NCI-H446 treated with DMSO at 0.1 percent for 48 hours (cell line): Measurements from ENCODE around the gene NCKAP5.
"Not testable (repeated sequence)": the region's sequence is repeated elsewhere in the genome, so short reads cannot be mapped to it uniquely, and the experiment has no call there.

ENCODE experiments used
- DNase-seq: peaks from one replicate; lab custom pipeline; 2025; lab: John Stamatoyannopoulos, UW

NCKAP5 gene

DNA sequence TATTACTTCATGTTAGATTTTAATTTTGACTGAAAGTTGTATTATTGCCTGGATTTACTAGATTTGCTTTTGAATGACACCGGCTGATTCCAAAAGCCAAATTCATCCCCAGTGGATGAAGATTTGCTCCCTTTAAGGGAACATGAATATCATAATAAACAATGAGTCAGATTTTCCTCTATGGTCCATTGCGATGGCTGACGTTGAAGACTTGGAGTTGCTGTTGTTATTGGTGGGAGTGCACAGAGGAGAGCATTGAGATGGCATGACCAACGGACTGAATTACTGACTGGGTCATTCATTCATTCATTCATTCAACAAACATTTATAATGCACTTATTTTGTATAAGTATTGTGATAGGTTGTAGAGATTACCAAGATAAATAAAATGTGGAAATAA lies 864.9 kb downstream of the NCKAP5 start:
- DNase-seq, result no peak

DNA sequence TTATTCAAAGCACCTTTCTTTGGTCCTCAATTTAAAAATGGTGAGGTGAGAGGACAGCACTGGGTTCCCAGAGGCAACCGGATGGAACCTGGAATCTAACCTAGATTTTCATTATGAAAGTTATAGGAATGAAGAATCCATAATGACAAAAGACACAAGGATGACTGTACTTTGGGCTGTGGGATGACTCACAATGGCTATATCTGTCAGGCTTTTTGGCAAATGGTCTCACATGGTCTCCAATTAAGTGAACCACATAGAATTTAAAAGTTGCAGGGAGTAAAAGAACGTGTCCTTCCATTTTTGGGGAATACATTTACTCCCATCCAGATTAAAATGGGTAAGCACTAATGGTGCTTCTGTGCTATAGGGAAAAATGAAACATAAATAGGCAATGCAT lies 866.5 kb downstream of the NCKAP5 start:
- DNase-seq, result no peak

GRCh38 chr2:132699802-132700201 lies 868.5 kb downstream of the NCKAP5 start:
- DNase-seq, result not testable (repeated sequence)

GRCh38 chr2:132698347-132698746 lies 869.9 kb downstream of the NCKAP5 start:
- not testable (repeated sequence) for DNase-seq

DNA sequence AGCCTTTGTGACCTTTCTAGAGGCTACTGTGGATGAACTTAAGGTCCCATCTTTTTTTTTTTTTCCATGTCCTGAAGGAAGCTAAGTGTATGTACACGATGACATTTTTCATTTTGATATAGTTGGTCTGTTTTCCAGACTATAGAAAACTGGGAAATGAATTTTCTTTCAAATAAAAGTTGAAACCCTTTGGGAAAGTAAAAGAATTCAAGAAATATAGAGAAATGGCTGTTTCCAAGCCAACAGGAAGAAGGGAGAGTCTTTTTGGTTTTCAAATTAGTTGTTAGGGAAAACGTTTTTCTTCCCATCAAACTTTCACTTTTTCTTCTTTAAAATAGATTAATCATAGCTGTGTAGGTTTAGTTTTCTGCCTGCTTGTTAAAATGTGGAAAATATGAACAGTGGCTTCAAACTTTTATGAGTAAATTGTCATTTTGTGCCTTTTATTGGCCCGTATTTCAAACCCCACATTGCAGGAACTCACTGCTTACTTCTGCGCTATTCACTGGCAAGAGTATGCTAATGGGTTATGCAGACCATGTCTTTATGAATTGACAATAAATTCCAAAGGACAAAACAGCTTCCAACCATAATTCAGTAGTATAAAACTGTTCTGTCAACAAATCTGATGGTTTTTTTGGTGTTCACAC lies 870.6 kb downstream of the NCKAP5 start:
- no peak for DNase-seq

DNA sequence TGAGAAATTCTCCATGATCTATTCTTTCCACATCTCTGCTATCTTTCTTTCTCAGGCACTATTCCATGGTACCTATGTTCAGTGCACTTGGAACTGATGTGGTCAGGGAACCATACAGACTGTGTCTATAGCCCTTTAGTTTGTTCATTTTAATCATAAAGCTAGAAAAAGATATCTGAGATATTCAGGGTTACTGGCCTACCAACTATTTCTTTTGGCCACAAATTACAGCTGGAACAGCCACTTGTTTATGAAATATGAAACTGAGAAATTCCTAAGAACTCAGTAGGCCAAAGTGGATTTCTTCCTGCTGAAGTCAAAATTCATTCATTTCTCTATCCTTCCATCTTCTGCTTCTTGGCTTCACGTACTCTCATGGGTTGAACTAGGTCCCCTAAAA lies 875.4 kb downstream of the NCKAP5 start:
- no peak for DNase-seq

- no peak for DNase-seq
Measured at GRCh38 chr2:132691556-132691955, 876.7 kb downstream of the NCKAP5 start.

DNA sequence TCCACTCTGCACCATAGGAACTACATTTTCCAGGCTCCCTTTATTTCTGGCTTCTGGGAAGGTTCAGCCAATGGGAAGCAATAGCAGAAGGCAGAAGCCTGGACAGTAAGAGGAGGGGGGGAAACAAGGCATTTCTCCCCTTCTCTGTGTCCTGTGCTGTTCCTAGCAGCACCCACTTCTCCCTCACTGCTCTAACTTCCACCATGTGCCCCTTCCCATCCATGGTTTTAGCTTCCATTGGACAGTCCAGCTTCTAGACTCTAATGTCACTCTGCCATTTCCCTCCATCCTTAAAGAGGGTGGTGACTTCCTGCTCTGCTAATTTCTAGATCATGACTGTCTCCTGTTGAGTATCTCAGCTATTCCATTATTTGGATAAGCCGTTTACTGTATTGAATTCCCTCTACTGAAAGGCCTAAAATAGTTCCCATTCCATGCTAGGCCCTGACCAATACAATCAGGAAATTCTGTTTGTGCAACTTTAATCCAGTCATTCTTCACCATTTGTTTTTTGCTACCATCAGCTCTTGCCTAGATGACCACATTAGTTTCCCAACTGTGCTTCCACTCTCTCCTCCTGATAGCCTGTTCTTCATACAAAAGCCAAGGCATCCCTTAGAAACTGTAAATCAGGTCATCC lies 877.5 kb downstream of the NCKAP5 start:
- DNase-seq, result no peak

- DNase-seq, result no peak
Measured at GRCh38 chr2:132681766-132682165, 886.5 kb downstream of the NCKAP5 start.

- DNase-seq, result no peak
Measured at GRCh38 chr2:132680544-132680943, 887.7 kb downstream of the NCKAP5 start.

DNA sequence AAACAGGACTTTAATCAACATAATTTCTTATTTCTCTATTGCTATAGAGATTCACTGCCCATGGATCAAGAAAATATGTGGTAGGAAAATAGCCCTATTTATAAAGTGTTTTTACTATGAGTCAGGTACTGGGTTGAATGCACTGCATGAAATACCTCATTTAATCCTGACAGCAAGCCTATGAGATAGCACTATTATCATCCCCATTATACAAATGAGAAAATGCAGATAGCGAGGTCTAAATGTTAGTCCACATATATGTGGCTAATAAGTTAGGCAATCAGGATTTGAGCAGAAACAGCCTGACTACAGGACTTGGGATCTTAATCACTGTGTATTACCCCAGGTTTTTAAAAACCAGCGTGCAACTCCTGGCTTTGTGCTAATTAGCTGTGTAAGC lies 889.8 kb downstream of the NCKAP5 start:
- DNase-seq, result no peak

- DNase-seq, result no peak
Measured at GRCh38 chr2:132677661-132678060, 890.6 kb downstream of the NCKAP5 start.

DNA sequence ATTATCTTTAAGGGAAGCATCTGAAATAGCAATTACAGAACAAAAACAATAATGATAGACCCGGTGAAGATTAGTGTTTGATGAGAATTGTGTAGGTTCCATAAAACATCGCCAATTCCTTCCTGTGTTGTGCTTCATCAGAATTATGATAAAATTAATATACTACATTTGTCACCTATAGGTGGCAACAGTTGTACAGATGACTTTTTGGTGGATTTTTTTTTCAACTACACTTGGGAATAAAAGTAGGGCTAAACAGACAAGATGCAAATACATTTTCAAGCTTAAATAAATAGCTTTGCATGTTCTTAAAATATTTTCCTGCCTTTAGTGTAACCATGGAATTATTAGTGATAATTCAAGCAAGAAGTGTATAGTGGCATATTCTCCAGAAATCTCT lies 891.3 kb downstream of the NCKAP5 start:
- no peak for DNase-seq

DNA sequence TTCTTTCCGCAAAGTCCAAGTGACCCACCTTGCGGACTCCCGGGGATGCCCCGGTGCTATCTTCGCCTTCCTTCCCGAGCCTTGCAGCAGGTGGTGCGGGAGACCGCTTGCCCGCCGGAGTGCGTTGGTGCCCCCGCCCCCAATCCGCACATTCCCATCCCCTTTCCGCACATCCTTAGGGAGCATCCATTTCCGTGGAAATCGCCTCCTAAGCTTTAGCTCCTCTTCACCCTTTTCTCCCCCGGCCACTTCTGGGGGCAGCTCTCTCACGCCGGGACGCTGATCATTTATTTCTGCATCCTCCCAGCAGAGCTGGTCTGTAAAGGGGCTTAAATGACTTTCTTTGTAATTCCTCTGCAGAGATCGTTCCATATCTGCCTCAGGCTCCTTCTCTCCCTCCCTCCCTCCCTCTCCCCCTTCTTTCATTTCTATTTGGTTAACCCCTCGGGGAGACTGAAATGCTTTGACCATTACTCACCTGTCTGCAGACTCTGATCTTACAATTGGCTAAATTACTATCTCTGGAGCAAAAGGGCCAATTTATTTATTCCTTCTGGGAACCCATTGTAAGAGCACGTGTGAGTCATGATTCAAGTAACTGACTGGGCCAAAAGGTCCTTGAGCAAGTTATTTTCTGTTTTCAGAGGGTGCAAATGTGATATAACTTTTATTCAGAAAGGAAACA lies 897.0 kb downstream of the NCKAP5 start:
- DNase-seq, result no peak

GRCh38 chr2:132670496-132671150 lies 897.6 kb downstream of the NCKAP5 start:
- DNase-seq, result no peak

- no peak for DNase-seq
Measured at GRCh38 chr2:132669908-132670495, 898.3 kb downstream of the NCKAP5 start, which contains the start of gene LYPD1. LYPD1 (minus strand) TSS chr2:132670205; CDS start chr2:132669932, 273 bp downstream.

DNA sequence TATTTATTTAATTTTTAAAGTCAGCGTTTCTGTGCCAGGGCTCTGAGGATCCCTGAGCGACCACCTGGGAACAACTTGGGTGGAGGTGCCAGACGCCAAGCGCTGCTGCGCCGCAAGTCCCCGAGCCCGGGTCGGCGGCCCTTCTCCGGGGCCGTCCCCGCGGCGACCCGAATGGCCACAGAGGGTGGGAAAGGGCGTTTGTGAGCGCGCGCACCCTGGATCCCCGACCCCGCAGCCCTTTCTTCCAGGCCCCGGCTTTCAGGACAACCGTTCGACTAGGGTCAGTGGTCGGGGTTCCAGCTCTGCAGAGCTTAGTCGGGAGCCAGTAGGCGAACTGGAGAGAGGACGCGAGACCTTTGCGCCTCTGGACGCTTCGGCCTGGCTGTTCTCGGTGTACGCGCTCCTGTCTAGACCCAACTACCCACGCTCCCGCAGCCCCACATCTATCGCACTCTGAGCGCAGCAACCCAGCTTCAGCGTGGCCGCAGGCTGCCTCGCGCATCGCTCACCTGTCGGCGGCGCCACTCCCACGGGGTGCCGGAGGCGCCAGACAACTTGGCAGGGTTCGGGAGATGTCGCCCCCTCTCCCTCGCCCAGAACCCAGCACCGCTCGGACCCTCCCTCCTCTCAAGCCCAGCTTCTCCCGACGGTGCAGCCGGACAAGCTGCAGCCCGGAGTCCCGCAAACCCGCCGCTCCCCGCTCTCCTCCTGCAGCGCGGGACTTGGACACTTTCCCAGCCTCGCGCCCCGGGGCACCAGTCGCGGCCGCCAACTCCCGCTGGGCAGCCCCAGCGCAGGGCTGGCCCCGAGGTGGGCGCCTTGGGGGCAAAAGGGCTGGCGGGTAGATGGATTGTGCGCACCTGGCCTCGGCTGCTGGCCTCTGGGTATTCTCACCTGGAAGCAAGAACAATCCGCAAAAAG lies 899.0 kb downstream of the NCKAP5 start:
- no peak for DNase-seq

- DNase-seq, result no peak
Measured at GRCh38 chr2:132668189-132668823, 900.0 kb downstream of the NCKAP5 start.

GRCh38 chr2:132667706-132668105 lies 900.6 kb downstream of the NCKAP5 start:
- no peak for DNase-seq

GRCh38 chr2:132665401-132666140 lies 902.7 kb downstream of the NCKAP5 start:
- no peak for DNase-seq
